Epithelial cell of esophagus (primary cell): ENCODE measurements around the gene GSE1.

Experiments
- DNase-seq: peaks from one replicate; pipeline ENCODE4 v3.0.0; 2010; ENCODE audit warnings: low read depth
- H3K4me3 ChIP-seq: 2 replicates; pipeline ENCODE4 v1.5.1; 2011; ENCODE audit warnings: mild to moderate bottlenecking, low read length, control low read depth
- CTCF ChIP-seq: IDR thresholded peaks from 2 replicates; pipeline ENCODE4 v1.5.1; 2011; ENCODE audit warnings: low read depth, mild to moderate bottlenecking, low read length, control low read depth, inconsistent platforms; ENCODE audit not compliant: insufficient read depth; ENCODE audit errors: missing control alignments

Gene GSE1

DNA sequence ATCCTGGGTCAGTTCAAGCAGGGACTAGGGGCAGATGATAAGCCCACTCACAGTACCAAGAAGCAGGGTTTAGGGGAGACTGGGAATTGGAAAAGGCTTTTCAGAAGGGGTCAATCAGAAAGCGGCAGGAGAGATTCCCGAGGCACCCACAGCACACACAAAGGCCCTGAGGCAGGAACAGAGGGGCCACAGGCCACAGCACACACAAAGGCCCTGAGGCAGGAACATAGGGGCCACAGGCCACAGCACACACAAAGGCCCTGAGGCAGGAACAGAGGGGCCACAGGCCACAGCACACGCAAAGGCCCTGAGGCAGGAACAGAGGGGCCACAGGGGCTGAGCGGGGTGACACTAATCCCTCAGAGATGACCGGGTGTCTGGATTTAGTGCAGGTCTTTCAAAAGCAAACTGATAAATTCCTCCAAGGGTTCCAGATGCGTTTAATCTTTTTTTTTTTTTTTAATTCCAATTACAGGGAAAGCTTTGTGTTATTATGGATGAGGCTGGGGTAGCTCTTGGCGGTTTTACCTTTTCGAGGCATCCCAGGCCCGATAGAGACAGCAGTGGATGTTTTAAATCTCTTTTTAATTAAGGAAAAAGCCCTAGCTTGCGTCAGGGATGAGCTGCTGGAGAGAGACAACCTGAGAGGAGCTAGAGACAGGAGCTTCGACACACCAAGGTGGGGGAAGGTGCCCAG is 106.6 kb downstream of the GSE1 start:
- no peak overlapping the region for H3K4me3 ChIP-seq
- no peak for DNase-seq
- no peak for TF ChIP-seq CTCF

DNA sequence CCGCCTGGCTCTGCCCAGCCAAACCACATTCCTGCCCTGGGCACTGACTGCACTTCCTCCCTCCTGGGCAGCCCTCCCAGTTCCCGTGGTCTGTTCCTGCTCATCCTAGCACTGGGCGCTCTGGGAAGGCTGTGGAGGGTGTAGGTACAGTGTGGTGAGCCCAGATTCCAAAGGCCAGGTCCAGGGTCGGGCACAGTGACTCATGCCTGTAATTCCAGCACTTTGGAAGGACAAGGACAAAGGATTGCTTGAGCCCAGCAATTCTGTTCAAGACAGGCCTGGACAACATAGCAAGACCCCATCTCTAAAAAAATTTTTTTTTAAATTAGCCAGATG is 107.1 kb downstream of the GSE1 start:
- no peak for TF ChIP-seq CTCF
- no peak overlapping the region for H3K4me3 ChIP-seq
- peak; percentile 88 for DNase-seq

DNA sequence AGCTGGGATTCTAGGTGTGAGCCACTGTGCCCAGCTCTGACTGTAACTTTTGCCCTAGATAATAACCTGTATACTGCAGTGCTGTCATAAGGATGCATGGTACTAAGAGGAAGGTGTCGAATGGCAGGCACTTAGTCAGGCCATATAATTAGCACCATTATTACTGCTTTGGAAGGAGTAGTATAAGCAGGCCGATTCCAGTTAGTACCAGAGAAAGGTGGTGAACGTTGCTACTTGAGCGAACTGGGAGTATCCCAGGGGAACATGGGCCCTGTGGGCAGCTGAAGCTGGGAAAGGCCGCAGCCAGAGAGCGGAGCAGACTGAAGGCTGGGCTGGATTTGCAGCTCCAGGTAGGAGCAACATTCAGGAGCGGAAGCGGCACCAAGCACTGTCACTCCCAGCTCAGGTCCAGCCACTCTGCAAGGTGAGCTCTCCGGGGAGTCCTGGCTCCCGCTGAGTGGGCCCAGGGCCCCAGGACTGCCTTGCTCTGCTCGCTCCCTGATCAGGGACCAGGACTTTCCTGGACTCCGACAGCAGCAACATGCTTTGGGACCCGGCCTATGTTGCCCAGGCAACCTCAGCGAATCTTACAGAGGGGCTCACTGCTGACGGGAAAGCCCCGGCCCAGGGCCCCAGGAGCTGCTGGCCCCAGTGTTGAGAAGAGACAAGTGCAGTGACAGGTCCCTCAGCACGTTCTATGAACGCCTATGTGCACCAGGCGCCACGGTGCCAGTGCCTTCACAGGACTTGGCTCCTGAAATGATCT is 109.2 kb downstream of the GSE1 start:
- H3K4me3 ChIP-seq = no peak overlapping the region
- TF ChIP-seq CTCF = no peak
- peak; percentile 37 for DNase-seq

DNA sequence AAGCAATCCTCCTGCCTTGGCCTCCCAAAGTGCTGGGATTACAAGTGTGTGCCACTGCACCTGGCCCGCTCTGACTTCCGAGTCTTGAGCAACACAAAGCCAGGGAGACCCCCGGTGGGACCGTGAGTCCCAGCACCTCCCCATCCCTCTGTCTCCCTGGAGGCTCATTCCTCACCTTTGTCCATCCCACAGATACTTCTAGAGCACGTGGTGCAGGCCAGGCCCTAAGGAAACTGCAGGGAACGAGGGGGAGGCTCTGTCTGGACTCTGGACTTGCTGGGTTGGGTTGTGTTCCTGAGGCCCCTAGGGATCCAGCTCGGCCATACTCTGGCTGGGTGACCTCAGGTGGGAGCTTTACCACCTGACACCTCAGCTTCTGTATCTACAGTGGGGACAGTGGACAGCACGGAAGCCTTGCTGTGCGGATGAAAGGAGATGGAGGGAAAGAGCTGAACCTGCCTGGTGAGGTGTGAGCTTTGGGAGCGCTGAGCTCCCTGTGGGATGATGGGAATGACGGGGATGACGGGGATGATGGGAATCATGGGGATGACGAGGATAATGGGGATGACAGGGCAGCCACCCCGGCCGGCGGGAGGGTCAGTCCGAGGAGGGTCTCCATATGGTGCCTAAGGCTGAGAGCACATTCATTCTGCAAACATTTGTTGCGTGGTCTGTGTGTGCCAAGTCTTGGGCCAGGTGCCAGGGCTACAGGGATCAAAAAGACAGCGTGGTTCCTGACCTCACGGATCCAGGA is 111.2 kb downstream of the GSE1 start:
- no peak for TF ChIP-seq CTCF
- no peak overlapping the region for H3K4me3 ChIP-seq
- DNase-seq = no peak

- H3K4me3 ChIP-seq = no peak overlapping the region
- no peak for DNase-seq
- no peak for TF ChIP-seq CTCF
Measured at GRCh38 chr16:85724936-85725335, 111.8 kb downstream of the GSE1 start.
